ENCODE results near the gene FAM181B. TPM values are rescaled to one million over a fixed set of nuclear protein-coding genes. Genes with fewer than 3 reads are reported as not detected.
"Not testable (repeated sequence)": the region's sequence is repeated elsewhere in the genome, so short reads cannot be mapped to it uniquely, and the experiment has no call there.

Gene FAM181B
- total RNA-seq, 1 donor from 2014 or later: not detected

DNA sequence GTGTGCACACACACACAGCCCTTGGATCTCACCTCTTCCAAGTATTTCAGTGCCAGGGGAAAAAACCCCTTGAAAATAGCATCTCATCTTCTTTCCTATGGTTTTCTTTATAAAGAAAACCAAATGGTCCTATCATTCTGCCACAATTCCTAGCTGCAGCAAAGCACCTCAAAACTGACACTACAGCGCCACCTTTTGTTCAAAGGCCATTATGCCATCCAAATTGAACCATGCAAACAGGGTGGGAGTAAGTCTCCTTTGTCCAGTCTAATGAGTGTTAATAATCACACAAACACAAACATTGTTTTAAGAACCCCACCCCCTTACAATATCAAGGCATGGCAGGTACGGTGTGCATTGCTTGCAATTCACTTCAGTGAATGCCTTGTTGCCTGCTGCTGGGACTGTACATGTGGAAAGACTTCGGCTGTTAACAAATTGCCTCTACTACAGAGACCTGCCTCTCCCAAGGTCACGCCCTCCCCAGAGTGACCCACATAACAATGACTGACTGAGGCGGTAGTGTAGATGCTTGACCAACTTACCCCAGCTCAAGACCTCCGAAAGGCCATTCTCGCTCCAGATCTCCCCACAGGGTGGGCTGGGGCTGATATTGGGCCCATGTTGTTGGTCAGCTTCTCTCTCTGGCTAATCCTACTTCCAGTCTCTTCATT is 31.7 kb downstream of the FAM181B start:
- TF ChIP-seq, protein P1, sequence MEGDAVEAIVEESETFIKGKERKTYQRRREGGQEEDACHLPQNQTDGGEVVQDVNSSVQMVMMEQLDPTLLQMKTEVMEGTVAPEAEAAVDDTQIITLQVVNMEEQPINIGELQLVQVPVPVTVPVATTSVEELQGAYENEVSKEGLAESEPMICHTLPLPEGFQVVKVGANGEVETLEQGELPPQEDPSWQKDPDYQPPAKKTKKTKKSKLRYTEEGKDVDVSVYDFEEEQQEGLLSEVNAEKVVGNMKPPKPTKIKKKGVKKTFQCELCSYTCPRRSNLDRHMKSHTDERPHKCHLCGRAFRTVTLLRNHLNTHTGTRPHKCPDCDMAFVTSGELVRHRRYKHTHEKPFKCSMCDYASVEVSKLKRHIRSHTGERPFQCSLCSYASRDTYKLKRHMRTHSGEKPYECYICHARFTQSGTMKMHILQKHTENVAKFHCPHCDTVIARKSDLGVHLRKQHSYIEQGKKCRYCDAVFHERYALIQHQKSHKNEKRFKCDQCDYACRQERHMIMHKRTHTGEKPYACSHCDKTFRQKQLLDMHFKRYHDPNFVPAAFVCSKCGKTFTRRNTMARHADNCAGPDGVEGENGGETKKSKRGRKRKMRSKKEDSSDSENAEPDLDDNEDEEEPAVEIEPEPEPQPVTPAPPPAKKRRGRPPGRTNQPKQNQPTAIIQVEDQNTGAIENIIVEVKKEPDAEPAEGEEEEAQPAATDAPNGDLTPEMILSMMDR (IDR thresholded peaks at IDR 0.05): no peak
- POLR2A ChIA-PET: no interaction called here

DNA sequence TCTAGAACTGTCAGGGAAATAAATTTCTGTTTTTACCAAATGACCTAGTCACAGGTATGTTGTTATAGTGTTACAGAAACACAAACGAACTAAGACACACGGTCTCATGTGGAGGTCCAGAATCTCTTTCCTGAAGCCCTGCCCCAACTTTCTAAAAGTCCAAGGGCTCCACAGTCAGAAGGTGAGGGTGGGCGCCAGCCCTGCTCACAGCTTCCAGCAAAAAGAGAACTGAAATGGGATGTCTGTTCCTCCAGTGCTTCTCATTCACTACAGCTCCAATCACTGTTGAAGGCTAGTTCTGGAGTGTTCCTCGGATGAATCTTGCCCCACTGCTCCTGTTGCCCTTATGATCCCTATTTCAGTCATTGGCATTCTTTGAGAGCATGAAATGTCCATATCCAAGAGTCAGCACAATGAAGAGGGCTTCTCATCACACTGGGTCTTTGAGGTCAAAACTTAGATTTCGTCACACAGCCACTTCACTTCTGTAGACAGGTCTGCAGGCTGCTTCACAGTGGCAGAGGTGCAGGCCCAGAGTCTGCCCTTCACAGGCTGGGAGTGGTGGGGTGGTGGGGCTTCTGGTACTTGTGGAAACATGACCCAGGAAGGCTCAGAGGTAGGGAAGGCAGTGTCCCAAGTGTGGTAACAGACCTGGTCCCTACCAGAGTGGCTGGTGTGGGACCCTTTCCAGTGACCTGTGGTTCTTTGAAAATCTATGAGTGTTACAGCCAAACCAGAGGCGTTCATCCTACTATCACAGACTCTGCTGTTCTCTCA is 34.9 kb downstream of the FAM181B start:
- ATAC-seq (ENCODE audit: low read depth) (no peak), DNase-seq (no peak)
- intact Hi-C loops (cut with micrococcal nuclease): loop anchor here (10.0 kb wide), 1 partner anchor 384 kb away; no protein-coding TSS in a partner anchor
- Mint-ChIP-seq H3K36me3 (ENCODE audit: low read depth) (no peaks in the 10 kb centered on the region), H3K4me3 (no peak overlapping the region), H3K27me3 (peaks cover 2% of the 10 kb centered on the region), H3K9me3 (no peaks in the 10 kb centered on the region), H3K27ac (no peak overlapping the region), H3K4me1 (no peaks in the 10 kb centered on the region)
- POLR2A ChIA-PET: no interaction called here
- CTCF ChIA-PET: no interaction called here
- TF ChIP-seq, protein P1 (IDR thresholded peaks at IDR 0.05): no peak

More for the DNA sequence above, 31.7 kb downstream of the FAM181B start:
- H3K4me3 Mint-ChIP-seq: no peak overlapping the region
- H3K27me3 Mint-ChIP-seq: peaks cover 3% of the 10 kb centered on the region
- ATAC-seq (ENCODE audit: low read depth) (no peak), DNase-seq (no peak)
- no peak overlapping the region for H3K27ac Mint-ChIP-seq
- intact Hi-C loops (cut with micrococcal nuclease): loop anchor here (2.0 kb wide), 1 partner anchor 207 kb away; no protein-coding TSS in a partner anchor
- CTCF ChIA-PET: interaction anchor here (1.0 to 1.3 kb wide), 2 partner anchors 207 to 1058 kb away, joined by 4 read pairs; no protein-coding TSS in a partner anchor
- no peaks in the 10 kb centered on the region for H3K9me3 Mint-ChIP-seq
- no peaks in the 10 kb centered on the region for H3K4me1 Mint-ChIP-seq
- H3K36me3 Mint-ChIP-seq (ENCODE audit: low read depth): no peaks in the 10 kb centered on the region

DNA sequence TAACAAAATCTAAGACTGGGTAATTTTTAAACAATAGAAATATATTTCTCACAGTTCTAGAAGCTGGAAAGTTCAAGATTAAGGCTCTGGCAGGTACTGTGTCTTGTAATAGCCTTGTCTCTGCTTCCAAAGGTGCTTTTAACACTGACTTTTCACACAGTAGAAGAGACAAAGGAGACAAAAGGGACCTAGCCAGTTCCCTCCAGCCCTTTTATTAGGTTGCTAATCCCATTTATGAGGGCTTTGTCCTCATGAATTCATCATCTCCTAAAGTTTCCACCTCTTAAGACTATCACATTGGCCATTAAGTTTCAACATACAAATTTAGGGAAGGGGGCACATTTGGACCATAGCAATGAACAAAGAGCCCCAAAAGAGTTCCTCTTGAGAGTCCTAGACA is 40.7 kb downstream of the FAM181B start:
- no peak for DNase-seq
- Mint-ChIP-seq H3K4me3 (no peak overlapping the region), H3K27ac (no peak overlapping the region), H3K36me3 (ENCODE audit: low read depth) (no peaks in the 10 kb centered on the region), H3K27me3 (peaks cover 2% of the 10 kb centered on the region), H3K4me1 (no peaks in the 10 kb centered on the region), H3K9me3 (no peaks in the 10 kb centered on the region)
- no peak for ATAC-seq (ENCODE audit: low read depth)
- intact Hi-C loops (cut with micrococcal nuclease): loop anchor here (2.0 to 10.0 kb wide), 2 partner anchors 378 to 906 kb away; no protein-coding TSS in a partner anchor
- POLR2A ChIA-PET: no interaction called here
- CTCF ChIA-PET: no interaction called here
- TF ChIP-seq, protein P1 (IDR thresholded peaks at IDR 0.05): no peak

DNA sequence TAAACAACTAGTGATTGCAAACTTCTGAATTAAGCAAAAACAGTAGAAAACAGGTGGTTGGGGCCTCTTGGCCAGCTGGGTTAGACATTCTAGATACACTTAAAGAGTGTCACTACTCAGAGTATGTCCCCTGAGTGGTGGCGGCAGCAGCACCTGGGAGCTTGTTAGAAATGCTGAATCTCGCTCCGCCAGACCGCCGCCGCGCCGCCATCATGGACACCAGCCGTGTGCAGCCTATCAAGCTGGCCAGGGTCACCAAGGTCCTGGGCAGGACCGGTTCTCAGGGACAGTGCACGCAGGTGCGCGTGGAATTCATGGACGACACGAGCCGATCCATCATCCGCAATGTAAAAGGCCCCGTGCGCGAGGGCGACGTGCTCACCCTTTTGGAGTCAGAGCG is 44.3 kb downstream of the FAM181B start:
- H3K4me3 Mint-ChIP-seq; H3K4me1 Mint-ChIP-seq; POLR2A ChIA-PET; H3K27me3 Mint-ChIP-seq; H3K9me3 Mint-ChIP-seq; ATAC-seq (ENCODE audit: low read depth); DNase-seq; CTCF ChIA-PET; H3K27ac Mint-ChIP-seq; H3K36me3 Mint-ChIP-seq (ENCODE audit: low read depth); intact Hi-C loops (cut with micrococcal nuclease): not testable (repeated sequence)

DNA sequence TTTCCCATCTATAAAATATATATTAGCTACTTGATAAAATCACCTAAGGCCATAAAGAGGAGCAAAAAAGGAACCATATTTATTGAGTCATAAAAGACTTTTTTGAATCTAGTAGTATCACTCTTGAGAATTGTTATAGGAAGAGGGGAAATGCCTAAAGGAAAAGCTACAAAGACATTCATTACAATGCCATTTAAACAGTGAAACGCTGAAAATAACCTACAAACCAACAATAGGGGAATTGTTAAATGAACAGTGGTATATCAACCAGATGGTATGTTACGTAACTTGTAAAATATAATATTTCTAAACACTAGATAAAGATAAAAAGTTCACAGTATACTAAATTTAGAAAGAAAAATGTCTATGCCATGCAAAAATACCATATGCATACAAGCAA is 47.5 kb downstream of the FAM181B start:
- intact Hi-C loops (cut with micrococcal nuclease): no loop called here
- H3K4me1 Mint-ChIP-seq: no peaks in the 10 kb centered on the region
- DNase-seq: no peak
- H3K4me3 Mint-ChIP-seq: no peak overlapping the region
- POLR2A ChIA-PET: no interaction called here
- TF ChIP-seq, protein P1 (IDR thresholded peaks at IDR 0.05): no peak
- CTCF ChIA-PET: no interaction called here
- no peak for ATAC-seq (ENCODE audit: low read depth)
- H3K27me3 Mint-ChIP-seq: peaks cover 8% of the 10 kb centered on the region
- H3K36me3 Mint-ChIP-seq (ENCODE audit: low read depth): no peaks in the 10 kb centered on the region
- H3K9me3 Mint-ChIP-seq: peaks cover 6% of the 10 kb centered on the region
- no peak overlapping the region for H3K27ac Mint-ChIP-seq

Measured in activated B cell treated with CpG ODN at 0.5 μM for 24 hours (primary cell).